Measurements from ENCODE around the gene ENOX1. TPM values are rescaled to one million over a fixed set of nuclear protein-coding genes. Genes with fewer than 3 reads are reported as not detected.

Gene ENOX1
- total and polyA plus RNA-seq, 2 of the 13 experiments (the other 11 are each of a cell fraction or from before 2014, with no cell fraction given): not detected

DNA sequence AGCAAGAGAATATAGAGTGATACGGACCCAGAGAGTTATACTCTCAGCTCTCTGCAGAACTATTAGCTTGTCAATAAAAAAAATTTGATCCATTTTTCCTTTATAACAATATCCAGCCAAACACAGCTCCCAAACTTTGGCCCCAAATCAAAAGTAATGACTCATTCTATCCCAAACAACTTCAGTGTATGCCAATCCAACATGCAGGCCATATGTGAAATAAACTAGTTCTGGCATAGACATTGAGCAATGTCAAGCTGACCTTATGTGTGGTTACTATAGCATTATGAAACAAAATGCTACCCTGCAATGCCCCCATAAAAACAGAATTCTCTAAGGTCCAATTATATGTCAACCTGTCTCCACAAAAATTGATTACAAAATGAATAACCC, 553.9 kb downstream of the ENOX1 start:
- Histone ChIP-seq H3K9me3 (ENCODE audit: low read length) (no peaks in the 10 kb centered on the region), H3K4me3 (replicated peaks in 1 of 3; ENCODE audit: insufficient read depth in 1 of 3, low read depth in 2 of 3, low read length in 3 of 3) (no peak overlapping the region), H3K27ac (ENCODE audit: extremely low read length, insufficient read depth, low read length) (no peak overlapping the region), H3K36me3 (replicated peaks in 1 of 2; ENCODE audit: control insufficient read depth in 1 of 2, insufficient read depth in 2 of 2, low read length in 2 of 2) (no peaks in the 10 kb centered on the region), H3K4me2 (ENCODE audit: low read depth, low read length) (no peak overlapping the region), H3K9ac (ENCODE audit: insufficient read depth, low read depth, low read length) (no peak overlapping the region), H2AFZ (ENCODE audit: low read length) (no peak overlapping the region), H3K4me1 (ENCODE audit: insufficient read depth, low read length) (no peaks in the 10 kb centered on the region), H3K79me2 (ENCODE audit: insufficient read depth, low read length) (no peaks in the 10 kb centered on the region), H4K20me1 (ENCODE audit: insufficient read depth, low read length) (no peaks in the 10 kb centered on the region), H3K27me3 (ENCODE audit: control insufficient read depth in 1 of 2, insufficient read depth in 2 of 2, low read length in 2 of 2) (no peaks in the 10 kb centered on the region)
- CTCF ChIA-PET (ENCODE audit: low intra/inter-chr PET ratio, low total read pairs): no interaction called here
- FAIRE-seq: no peak
- DNase-seq (ENCODE audit: low spot score): no peak
- intact Hi-C loops (cut with micrococcal nuclease; ENCODE audit: unreplicated experiment): no loop called here
- ATAC-seq: no peak
- 0% methylated on average over 1 of the region's 1 CpG for WGBS (ENCODE audit: low lambda C conversion rate)
- no TSS peak for BruUV-seq (replicated peaks)
- POLR2A ChIA-PET: no interaction called here
- in situ Hi-C loops (cut with HindIII; ENCODE audit: extremely low pct_ligation_motif_present, low pct_unique_long_range_greater_than_20kb): no loop called here
- no peak for TF ChIP-seq HNF4G (IDR thresholded peaks at IDR 0.05; ENCODE audit: borderline replicate concordance, low read depth, low read length)
- TF ChIP-seq HNF4G (CRISPR knock-in tag; IDR thresholded peaks at IDR 0.05; ENCODE audit: borderline replicate concordance, low read depth): no peak
- TF ChIP-seq ZBTB46 (CRISPR knock-in tag; IDR thresholded peaks at IDR 0.05; ENCODE audit: borderline replicate concordance): no peak
- TF ChIP-seq KMT2B (CRISPR knock-in tag; IDR thresholded peaks at IDR 0.05): no peak
- no peak for TF ChIP-seq ESRRA (CRISPR knock-in tag; IDR thresholded peaks at IDR 0.05; ENCODE audit: low read depth)
- TF ChIP-seq ZKSCAN8 (CRISPR knock-in tag; IDR thresholded peaks at IDR 0.05; ENCODE audit: borderline replicate concordance): no peak
- TF ChIP-seq ZNF407 (CRISPR knock-in tag; IDR thresholded peaks at IDR 0.05; ENCODE audit: not compliant biosample characterization): no peak
- no peak for TF ChIP-seq MAF1 (CRISPR knock-in tag; IDR thresholded peaks at IDR 0.05; ENCODE audit: borderline replicate concordance)
- TF ChIP-seq, protein P1, sequence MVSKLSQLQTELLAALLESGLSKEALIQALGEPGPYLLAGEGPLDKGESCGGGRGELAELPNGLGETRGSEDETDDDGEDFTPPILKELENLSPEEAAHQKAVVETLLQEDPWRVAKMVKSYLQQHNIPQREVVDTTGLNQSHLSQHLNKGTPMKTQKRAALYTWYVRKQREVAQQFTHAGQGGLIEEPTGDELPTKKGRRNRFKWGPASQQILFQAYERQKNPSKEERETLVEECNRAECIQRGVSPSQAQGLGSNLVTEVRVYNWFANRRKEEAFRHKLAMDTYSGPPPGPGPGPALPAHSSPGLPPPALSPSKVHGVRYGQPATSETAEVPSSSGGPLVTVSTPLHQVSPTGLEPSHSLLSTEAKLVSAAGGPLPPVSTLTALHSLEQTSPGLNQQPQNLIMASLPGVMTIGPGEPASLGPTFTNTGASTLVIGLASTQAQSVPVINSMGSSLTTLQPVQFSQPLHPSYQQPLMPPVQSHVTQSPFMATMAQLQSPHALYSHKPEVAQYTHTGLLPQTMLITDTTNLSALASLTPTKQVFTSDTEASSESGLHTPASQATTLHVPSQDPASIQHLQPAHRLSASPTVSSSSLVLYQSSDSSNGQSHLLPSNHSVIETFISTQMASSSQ (IDR thresholded peaks at IDR 0.05; ENCODE audit: low read depth): no peak
- TF ChIP-seq, protein P1 (CRISPR knock-in tag; IDR thresholded peaks at IDR 0.05; ENCODE audit: borderline replicate concordance): no peak
- no peak for TF ChIP-seq ATAD3A (CRISPR knock-in tag; IDR thresholded peaks at IDR 0.05)

Measured in HepG2 (cell line).